Right lung (tissue), 10 donors: ENCODE results near the gene CC2D1B. TPM values are rescaled to one million over a fixed set of nuclear protein-coding genes. Genes with fewer than 3 reads are reported as not detected.
"Not testable (repeated sequence)": the region's sequence is repeated elsewhere in the genome, so short reads cannot be mapped to it uniquely, and the experiment has no call there.

ENCODE experiments used
- DNase-seq, 2 donors: peaks; one replicate each; pipeline ENCODE4 v3.0.0-alpha.2; 2013
- long read RNA-seq, 8 donors: transcript quantifications; one replicate each; lab custom pipeline, GENCODE V29; 2026
- polyA plus RNA-seq, 5 donors: library from polyadenylated mRNA; unstranded; fragments of 120-200 nt; gene quantifications; one replicate each; pipeline versions ENCODE4 v1.2.1 to v1.2.3, GENCODE V29; 2013; ENCODE audit warnings: inconsistent platforms in 1 of 5, low replicate concordance in 1 of 5; ENCODE audit not compliant: insufficient read length in 5 of 5, insufficient read depth in 1 of 5

Gene CC2D1B, protein sequence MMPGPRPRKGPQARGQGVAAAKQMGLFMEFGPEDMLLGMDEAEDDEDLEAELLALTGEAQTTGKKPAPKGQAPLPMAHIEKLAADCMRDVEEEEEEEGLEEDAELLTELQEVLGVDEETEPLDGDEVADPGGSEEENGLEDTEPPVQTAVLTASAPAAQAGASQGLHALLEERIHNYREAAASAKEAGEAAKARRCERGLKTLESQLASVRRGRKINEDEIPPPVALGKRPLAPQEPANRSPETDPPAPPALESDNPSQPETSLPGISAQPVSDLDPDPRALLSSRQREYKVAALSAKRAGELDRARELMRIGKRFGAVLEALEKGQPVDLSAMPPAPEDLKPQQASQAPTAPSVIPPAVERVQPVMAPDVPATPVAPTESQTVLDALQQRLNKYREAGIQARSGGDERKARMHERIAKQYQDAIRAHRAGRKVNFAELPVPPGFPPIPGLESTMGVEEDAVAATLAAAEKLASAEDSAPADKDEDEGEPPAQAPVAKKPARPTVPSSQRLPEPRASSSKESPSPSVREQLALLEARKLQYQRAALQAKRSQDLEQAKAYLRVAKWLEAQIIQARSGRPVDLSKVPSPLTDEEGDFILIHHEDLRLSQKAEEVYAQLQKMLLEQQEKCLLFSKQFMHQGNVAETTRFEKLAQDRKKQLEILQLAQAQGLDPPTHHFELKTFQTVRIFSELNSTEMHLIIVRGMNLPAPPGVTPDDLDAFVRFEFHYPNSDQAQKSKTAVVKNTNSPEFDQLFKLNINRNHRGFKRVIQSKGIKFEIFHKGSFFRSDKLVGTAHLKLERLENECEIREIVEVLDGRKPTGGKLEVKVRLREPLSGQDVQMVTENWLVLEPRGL
- polyA plus RNA-seq: 10 to 100 TPM; 27.6 to 35.6 (median 30.1) TPM
- long read RNA-seq, donor 1, partial matches to known transcripts: 6 of 6 reads
- long read RNA-seq, donor 1, other reads (novel, unspliced or antisense): 0 of 6 reads
- long read RNA-seq, donor 2, partial matches to known transcripts: 0 of 2 reads
- long read RNA-seq, donor 2, other reads (novel, unspliced or antisense): 0 of 2 reads
- long read RNA-seq, donor 3, partial matches to known transcripts: 0 of 1 reads
- long read RNA-seq, donor 3, other reads (novel, unspliced or antisense): 0 of 1 reads
- long read RNA-seq, donor 4: 0 reads
- long read RNA-seq, donor 5: 0 reads
- long read RNA-seq, donor 6, partial matches to known transcripts: 0 of 1 reads
- long read RNA-seq, donor 6, other reads (novel, unspliced or antisense): 0 of 1 reads
- long read RNA-seq, donor 7: 0 reads
- long read RNA-seq, donor 8, partial matches to known transcripts: 0 of 1 reads
- long read RNA-seq, donor 8, other reads (novel, unspliced or antisense): 0 of 1 reads

GRCh38 chr1:52365746-52366516, at the start of gene CC2D1B:
CC2D1B (minus strand) TSS chr1:52366205; CDS start chr1:52364620, 1,585 bp downstream.
- peak; percentile 96 to 97 for DNase-seq

DNA sequence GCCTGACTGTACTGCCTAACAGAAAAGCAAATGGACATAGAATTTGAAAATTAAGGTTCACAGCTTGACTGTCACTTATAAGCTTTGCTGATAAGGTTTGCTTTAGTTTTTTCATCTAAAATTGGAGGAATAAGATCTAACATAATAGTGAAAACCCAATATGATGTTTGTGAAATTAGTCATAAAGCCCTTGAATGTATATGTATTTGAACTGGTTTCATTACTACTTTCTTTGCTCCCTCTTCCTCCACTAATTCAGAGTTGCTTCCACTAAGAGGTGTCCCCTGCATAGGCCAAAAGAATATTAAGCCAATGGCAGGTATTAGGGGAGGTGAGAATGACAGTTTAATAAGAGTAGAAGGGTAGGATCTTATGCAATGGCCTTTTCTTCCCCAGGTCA, 48.9 kb upstream of the CC2D1B start:
- no peak for DNase-seq

GRCh38 chr1:52413410-52413989, 47.5 kb upstream of the CC2D1B start:
- no peak for DNase-seq

GRCh38 chr1:52404975-52405338, 39.0 kb upstream of the CC2D1B start:
- no peak for DNase-seq

GRCh38 chr1:52404116-52404974, 38.3 kb upstream of the CC2D1B start, which contains the start of the genes ORC1 and PRPF38A:
ORC1 (minus strand) TSS chr1:52404423; CDS start chr1:52402223, 2,200 bp downstream.
PRPF38A (plus strand) TSS chr1:52404602; CDS start chr1:52404750, 148 bp downstream.
- peak; percentile 93 to 96 for DNase-seq

- peak in 1 of 2 donors; percentile 7 for DNase-seq
These were observed 37.6 kb upstream of the CC2D1B start for GRCh38 chr1:52403566-52404115.

DNA sequence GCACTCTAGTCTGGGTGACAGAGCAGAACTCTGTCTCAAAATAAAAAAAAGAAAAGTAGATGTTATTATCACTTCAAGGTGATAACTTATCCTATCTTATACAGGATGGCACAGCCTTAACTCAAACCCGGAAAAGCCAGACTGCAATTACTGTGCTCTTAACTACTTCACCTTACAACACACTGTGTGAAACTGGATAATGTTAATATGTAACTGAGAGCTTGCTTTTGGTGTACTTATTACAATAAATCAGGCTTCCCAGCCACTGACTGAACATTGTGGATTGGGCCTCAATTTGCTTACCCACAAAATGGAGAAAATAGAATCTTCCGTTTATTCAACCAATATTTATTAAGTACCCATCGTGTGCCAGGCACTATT, 36.8 kb upstream of the CC2D1B start:
- DNase-seq: no peak

DNA sequence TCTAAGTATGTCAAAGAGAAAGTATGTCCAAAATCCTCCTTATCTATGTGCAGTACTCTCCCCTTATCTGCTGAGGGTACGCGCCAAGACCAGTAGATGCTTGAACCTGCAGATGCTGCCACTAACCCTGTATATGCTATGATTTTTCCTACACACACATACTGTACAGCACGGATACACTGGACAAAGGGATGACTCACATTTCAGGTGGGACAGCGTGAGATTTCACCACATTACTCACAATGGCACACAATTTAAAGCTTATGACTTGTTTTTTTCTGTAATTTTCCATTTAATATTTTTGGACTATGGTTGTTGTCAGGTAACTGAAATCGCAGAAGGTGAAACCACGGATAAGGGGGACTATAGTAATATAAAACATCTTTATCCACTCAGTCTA, 34.1 kb upstream of the CC2D1B start:
- DNase-seq: no peak

DNA sequence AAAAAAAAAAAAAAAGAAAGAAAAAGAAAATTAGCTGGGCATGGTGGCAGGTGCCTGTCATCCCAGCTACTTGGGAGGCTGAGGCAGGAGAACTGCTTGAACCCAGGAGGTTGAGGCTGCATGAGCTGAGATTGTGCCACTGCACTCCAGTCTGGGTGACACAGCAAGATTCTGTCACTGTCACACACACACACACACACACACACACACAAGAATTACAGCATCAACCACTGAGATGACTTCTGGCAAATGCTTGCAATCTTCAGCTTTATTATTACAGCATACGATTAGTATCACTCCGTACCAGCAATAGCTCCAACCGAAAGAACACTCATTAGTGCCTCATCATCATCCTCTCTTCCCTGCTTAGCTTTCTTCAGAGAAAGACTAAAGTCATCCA, 33.6 kb upstream of the CC2D1B start:
- no peak for DNase-seq

GRCh38 chr1:52393174-52393573, 27.2 kb upstream of the CC2D1B start:
- DNase-seq: no peak

DNA sequence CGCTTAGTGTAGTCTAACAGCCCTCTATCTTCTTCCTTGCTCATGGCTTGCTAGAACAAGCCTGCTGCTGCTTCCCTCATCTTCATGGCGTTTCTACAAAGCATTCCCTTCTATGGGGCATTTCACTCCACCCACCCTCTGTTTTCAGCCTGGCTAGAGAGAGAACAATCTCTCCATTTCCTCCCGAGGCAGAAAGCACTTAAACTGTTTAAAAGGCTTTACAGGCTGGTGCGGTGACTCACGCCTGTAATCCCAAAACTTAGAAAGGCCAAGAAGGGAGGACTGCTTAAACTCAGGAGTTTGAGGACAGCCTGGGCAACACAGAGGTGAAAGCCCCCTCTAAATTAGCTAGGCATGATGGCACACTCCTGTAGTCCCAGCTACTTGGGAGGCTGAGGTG, 20.5 kb upstream of the CC2D1B start:
- no peak for DNase-seq

- DNase-seq: no peak
These were observed 19.4 kb upstream of the CC2D1B start for GRCh38 chr1:52385376-52385775.

DNA sequence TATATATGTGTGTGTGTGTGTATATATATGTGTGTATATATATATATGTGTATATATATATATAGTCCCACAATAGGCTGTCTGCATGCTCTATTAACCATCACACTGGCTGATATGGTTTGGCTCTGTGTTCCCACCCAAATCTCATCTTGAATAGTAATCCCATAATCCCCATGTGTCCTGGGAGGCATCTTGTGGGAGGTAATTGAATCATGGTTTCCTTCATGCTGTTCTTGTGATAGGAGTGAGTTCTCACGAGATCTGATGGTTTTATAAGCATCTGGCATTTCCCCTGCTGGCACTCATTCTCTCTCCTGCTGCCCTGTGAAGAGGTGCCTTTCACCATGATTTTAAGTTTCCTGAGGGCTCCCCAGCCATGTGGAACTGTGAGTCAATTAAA, 3.8 kb upstream of the CC2D1B start:
- not testable (repeated sequence) for DNase-seq

GRCh38 chr1:52368383-52369172, 2.6 kb upstream of the CC2D1B start:
- DNase-seq: peak; percentile 36

GRCh38 chr1:52367272-52367671, 1.3 kb upstream of the CC2D1B start:
- no peak for DNase-seq

GRCh38 chr1:52366517-52366827, 467 bp upstream of the CC2D1B start:
- no peak for DNase-seq

DNA sequence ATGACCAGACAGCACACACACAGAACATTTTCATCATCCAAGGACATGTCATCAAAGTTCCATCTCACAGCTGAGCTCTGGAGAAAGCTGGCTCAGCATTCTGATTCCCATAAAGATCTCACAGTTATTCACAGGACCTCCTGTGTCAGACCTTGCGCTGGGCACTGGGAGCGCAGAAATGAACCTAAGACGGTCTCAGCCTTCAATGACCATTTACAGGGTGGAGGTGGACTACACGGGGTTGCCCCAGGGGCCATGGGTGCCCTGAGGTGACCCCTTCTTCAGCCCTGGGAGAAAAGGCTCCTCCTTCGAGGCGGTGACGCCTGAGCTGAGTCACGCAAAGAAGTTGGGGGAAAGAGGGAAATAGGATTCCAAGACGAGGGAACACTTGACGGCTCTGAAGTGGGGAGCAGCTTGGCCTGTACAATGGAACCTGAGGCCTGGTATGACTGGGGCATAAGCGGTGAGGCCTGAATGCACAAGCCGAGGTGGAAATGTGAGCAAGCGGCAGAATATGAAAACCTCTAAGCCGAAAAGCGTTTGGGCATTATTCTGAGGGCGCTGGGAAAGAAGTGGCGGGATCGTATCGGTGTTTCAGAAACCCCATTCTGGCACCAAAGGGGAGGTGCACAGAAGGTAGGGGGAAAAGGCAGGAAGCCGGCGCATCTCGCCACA, 797 bp downstream of the CC2D1B start:
- DNase-seq: peak; percentile 23 to 38
